Panc1 (cell line): ENCODE measurements around the gene CPSF4.

Experiments used
- POLR2AphosphoS5 ChIP-seq: IDR thresholded peaks from 2 replicates; pipeline ENCODE4 v1.6.1; 2012; ENCODE audit warnings: mild to moderate bottlenecking, low read depth, low read length, moderate library complexity
- SIN3A ChIP-seq: IDR thresholded peaks from 2 replicates; pipeline ENCODE4 v1.6.1; 2012; ENCODE audit warnings: low read depth, mild to moderate bottlenecking, low read length, moderate library complexity, borderline replicate concordance; ENCODE audit not compliant: insufficient read depth
- TF ChIP-seq, protein P1 (sequence below): fragments of 450-650 bp; IDR thresholded peaks from 2 replicates; pipeline ENCODE4 v1.5.1; 2017; ENCODE audit warnings: mild to moderate bottlenecking
- TF ChIP-seq, protein P2 (sequence below), 2 experiments: IDR thresholded peaks; 2 replicates each; pipeline ENCODE4 v1.6.1; 2011 to 2012; ENCODE audit warnings: low read depth in 2 of 2, control low read depth in 1 of 2, low read length in 1 of 2, mild to moderate bottlenecking in 1 of 2, moderate library complexity in 1 of 2; ENCODE audit not compliant: insufficient read depth in 1 of 2

DNA sequence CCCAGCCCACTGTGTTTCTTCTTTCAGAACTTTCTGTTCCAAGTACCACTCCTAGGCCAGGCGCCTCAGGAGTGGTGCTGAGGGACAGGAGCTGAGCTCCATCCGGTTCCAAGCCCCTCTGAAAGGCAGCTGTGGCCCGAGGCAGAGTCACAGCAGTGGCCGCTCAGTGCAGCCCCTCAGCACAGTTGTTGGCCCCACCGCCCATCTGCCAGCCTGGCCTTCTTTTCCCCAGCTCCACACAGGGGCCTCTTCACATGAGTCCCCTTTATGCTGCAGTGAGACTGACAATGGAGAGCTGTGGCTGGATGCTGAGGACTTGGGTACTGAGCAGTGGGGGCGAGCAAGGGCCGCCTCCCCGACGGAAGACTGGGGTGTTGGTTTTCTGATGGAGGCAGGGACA, 20.5 kb upstream of the CPSF4 start:
- TF ChIP-seq, protein P1, sequence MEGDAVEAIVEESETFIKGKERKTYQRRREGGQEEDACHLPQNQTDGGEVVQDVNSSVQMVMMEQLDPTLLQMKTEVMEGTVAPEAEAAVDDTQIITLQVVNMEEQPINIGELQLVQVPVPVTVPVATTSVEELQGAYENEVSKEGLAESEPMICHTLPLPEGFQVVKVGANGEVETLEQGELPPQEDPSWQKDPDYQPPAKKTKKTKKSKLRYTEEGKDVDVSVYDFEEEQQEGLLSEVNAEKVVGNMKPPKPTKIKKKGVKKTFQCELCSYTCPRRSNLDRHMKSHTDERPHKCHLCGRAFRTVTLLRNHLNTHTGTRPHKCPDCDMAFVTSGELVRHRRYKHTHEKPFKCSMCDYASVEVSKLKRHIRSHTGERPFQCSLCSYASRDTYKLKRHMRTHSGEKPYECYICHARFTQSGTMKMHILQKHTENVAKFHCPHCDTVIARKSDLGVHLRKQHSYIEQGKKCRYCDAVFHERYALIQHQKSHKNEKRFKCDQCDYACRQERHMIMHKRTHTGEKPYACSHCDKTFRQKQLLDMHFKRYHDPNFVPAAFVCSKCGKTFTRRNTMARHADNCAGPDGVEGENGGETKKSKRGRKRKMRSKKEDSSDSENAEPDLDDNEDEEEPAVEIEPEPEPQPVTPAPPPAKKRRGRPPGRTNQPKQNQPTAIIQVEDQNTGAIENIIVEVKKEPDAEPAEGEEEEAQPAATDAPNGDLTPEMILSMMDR = no peak
- TF ChIP-seq POLR2AphosphoS5 = 0 out of 2 replicates have a peak, but pooled peaks have one; percentile 14
- TF ChIP-seq SIN3A = no peak
- TF ChIP-seq, protein P2, sequence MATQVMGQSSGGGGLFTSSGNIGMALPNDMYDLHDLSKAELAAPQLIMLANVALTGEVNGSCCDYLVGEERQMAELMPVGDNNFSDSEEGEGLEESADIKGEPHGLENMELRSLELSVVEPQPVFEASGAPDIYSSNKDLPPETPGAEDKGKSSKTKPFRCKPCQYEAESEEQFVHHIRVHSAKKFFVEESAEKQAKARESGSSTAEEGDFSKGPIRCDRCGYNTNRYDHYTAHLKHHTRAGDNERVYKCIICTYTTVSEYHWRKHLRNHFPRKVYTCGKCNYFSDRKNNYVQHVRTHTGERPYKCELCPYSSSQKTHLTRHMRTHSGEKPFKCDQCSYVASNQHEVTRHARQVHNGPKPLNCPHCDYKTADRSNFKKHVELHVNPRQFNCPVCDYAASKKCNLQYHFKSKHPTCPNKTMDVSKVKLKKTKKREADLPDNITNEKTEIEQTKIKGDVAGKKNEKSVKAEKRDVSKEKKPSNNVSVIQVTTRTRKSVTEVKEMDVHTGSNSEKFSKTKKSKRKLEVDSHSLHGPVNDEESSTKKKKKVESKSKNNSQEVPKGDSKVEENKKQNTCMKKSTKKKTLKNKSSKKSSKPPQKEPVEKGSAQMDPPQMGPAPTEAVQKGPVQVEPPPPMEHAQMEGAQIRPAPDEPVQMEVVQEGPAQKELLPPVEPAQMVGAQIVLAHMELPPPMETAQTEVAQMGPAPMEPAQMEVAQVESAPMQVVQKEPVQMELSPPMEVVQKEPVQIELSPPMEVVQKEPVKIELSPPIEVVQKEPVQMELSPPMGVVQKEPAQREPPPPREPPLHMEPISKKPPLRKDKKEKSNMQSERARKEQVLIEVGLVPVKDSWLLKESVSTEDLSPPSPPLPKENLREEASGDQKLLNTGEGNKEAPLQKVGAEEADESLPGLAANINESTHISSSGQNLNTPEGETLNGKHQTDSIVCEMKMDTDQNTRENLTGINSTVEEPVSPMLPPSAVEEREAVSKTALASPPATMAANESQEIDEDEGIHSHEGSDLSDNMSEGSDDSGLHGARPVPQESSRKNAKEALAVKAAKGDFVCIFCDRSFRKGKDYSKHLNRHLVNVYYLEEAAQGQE (IDR thresholded peaks at IDR 0.05; ENCODE audit: insufficient read depth in 1 of 2, low read depth in 2 of 2, low read length in 1 of 2) = no peak
